HCT116 (cell line): ENCODE data around the gene RASSF6. TPM values are rescaled to one million over a fixed set of nuclear protein-coding genes. Genes with fewer than 3 reads are reported as not detected.

Experiments used
- ATAC-seq: fragments of 200-7000 bp; cut with Tn5 transposase; 2 replicates; pipeline ENCODE4 v1.9.1; 2020; ENCODE audit warnings: mild to moderate bottlenecking, moderate library complexity
- BruUV-seq: library from RNA; stranded (reverse); fragments of 400-500 nt; replicated peaks from 2 replicates; lab custom pipeline; 2021; lab: Mats Ljungman, UMichigan
- CTCF ChIA-PET: fragments of 300-600 bp; sonication (Branson Sonifier 250); formaldehyde crosslinking; loops from one replicate; lab custom pipeline; 2021; ENCODE audit warnings: antibody characterized with exemption; lab: Charles Lee
- POLR2A ChIA-PET: fragments of 300-600, 350-600 bp; sonication (Branson Sonifier 250); formaldehyde crosslinking; loops from one replicate; lab custom pipeline; 2021; ENCODE audit warnings: antibody characterized with exemption; lab: Charles Lee
- RAD21 ChIA-PET, 2 experiments: fragments of 300-600 bp; sonication (Branson Sonifier 250); formaldehyde crosslinking; loops; one replicate each; lab custom pipeline; 2023; ENCODE audit warnings: low total read pairs in 2 of 2; ENCODE audit not compliant: uncharacterized antibody in 2 of 2, unreplicated experiment in 2 of 2, low non-redundant PET in 1 of 2; lab: Charles Lee
- DNase-seq: peaks from one replicate; pipeline ENCODE4 v3.0.0-alpha.2; 2010; ENCODE audit warnings: low read depth, low spot score
- H2AFZ ChIP-seq: fragments of 200-600 bp; shearing (Covaris generic), sonication (generic); 2 replicates; pipeline ENCODE4 v1.6.1; 2017; ENCODE audit warnings: low read depth, mixed run types, mixed read lengths, antibody characterized with exemption, low read length; ENCODE audit not compliant: poor library complexity, severe bottlenecking
- H3K27ac ChIP-seq: 2 replicates; pipeline ENCODE4 v1.5.1; 2012; ENCODE audit warnings: low read depth, low read length
- H3K27me3 ChIP-seq: fragments of 200-600 bp; sonication (generic); 2 replicates; pipeline ENCODE4 v1.6.1; 2016; ENCODE audit warnings: mixed run types, low read length, mixed read lengths; ENCODE audit not compliant: insufficient read depth
- H3K36me3 ChIP-seq, 2 experiments: fragments of 200-500 bp in 1 of 2; fragments of 200-600 bp in 1 of 2; sonication (Bioruptor generic) in 1 of 2; sonication (generic) in 1 of 2; 2 replicates each; pipeline versions ENCODE4 v1.5.1 to v1.6.1; 2014 to 2016; ENCODE audit warnings: low read length in 2 of 2, inconsistent platforms in 1 of 2, mixed read lengths in 1 of 2, mixed run types in 1 of 2; ENCODE audit not compliant: insufficient read depth in 2 of 2, control insufficient read depth in 1 of 2
- H3K4me1 ChIP-seq, 2 experiments: fragments of 200-600 bp in 1 of 2; sonication (generic) in 1 of 2; 2 replicates each; pipeline versions ENCODE4 v1.5.1 to v1.6.1; 2012 to 2017; ENCODE audit warnings: low read length in 2 of 2, inconsistent platforms in 1 of 2, mild to moderate bottlenecking in 1 of 2, mixed read lengths in 1 of 2, mixed run types in 1 of 2, moderate library complexity in 1 of 2; ENCODE audit not compliant: insufficient read depth in 2 of 2, control insufficient read depth in 1 of 2
- H3K4me2 ChIP-seq: fragments of 200-600 bp; sonication (generic); 2 replicates; pipeline ENCODE4 v1.6.1; 2017; ENCODE audit warnings: mixed run types, low read length, mixed read lengths
- H3K4me3 ChIP-seq, 2 experiments: fragments of 200-600 bp in 1 of 2; sonication (generic) in 1 of 2; replicated peaks in 1 of 2; 2 replicates each; pipeline ENCODE4 v1.5.1; 2011 to 2016; ENCODE audit warnings: low read length in 2 of 2, control low read depth in 1 of 2, low read depth in 1 of 2, mild to moderate bottlenecking in 1 of 2, mixed read lengths in 1 of 2, mixed run types in 1 of 2
- H3K79me2 ChIP-seq: fragments of 200-600 bp; sonication (generic); 2 replicates; pipeline ENCODE4 v1.6.1; 2017; ENCODE audit warnings: mild to moderate bottlenecking, mixed run types, low read length, moderate library complexity, mixed read lengths; ENCODE audit not compliant: insufficient read depth
- H3K9ac ChIP-seq: fragments of 200-600 bp; sonication (generic); 2 replicates; pipeline ENCODE4 v1.6.1; 2016; ENCODE audit warnings: low read length, mixed read lengths
- H3K9me2 ChIP-seq: fragments of 200-600 bp; sonication (generic), shearing (Covaris generic); 2 replicates; pipeline ENCODE4 v1.6.1; 2017; ENCODE audit warnings: mixed run types, mild to moderate bottlenecking, moderate library complexity; ENCODE audit not compliant: insufficient read depth
- H3K9me3 ChIP-seq, 2 experiments: fragments of 200-500 bp in 1 of 2; fragments of 200-600 bp in 1 of 2; sonication (Bioruptor generic) in 1 of 2; sonication (generic) in 1 of 2; 2 replicates each; pipeline ENCODE4 v1.6.1; 2014 to 2017; ENCODE audit warnings: low read length in 2 of 2, mixed read lengths in 2 of 2, inconsistent platforms in 1 of 2, low read depth in 1 of 2, mild to moderate bottlenecking in 1 of 2, mixed run types in 1 of 2, moderate library complexity in 1 of 2; ENCODE audit not compliant: control insufficient read depth in 1 of 2, insufficient read depth in 1 of 2
- H4K20me1 ChIP-seq: fragments of 200-600 bp; sonication (generic), shearing (Covaris generic); 2 replicates; pipeline ENCODE4 v1.6.1; 2017; ENCODE audit warnings: mixed run types, mild to moderate bottlenecking, moderate library complexity; ENCODE audit not compliant: insufficient read depth
- CBX3 ChIP-seq: IDR thresholded peaks from 2 replicates; pipeline ENCODE4 v1.6.1; 2012; ENCODE audit warnings: low read depth
- EGR1 ChIP-seq: IDR thresholded peaks from 2 replicates; pipeline ENCODE4 v1.6.1; 2012; ENCODE audit warnings: low read depth
- ELF1 ChIP-seq: IDR thresholded peaks from 2 replicates; pipeline ENCODE4 v1.6.1; 2012; ENCODE audit warnings: low read depth, borderline replicate concordance
- EZH2 ChIP-seq: fragments of 200-600 bp; sonication (generic); IDR thresholded peaks from 2 replicates; pipeline ENCODE4 v1.6.1; 2017; ENCODE audit warnings: antibody characterized with exemption, mixed run types
- FOSL1 ChIP-seq: IDR thresholded peaks from 2 replicates; pipeline ENCODE4 v1.6.1; 2012; ENCODE audit warnings: low read depth
- JUND ChIP-seq: IDR thresholded peaks from 2 replicates; pipeline ENCODE4 v1.6.1; 2012
- POLR2AphosphoS5 ChIP-seq: IDR thresholded peaks from 2 replicates; pipeline ENCODE4 v1.6.1; 2011; ENCODE audit warnings: mild to moderate bottlenecking, low read depth, low read length, moderate library complexity
- SIN3A ChIP-seq: IDR thresholded peaks from 2 replicates; pipeline ENCODE4 v1.6.1; 2012; ENCODE audit warnings: low read depth
- SP1 ChIP-seq: IDR thresholded peaks from 2 replicates; pipeline ENCODE4 v1.6.1; 2012; ENCODE audit warnings: low read depth
- SRF ChIP-seq: IDR thresholded peaks from 2 replicates; pipeline ENCODE4 v1.6.1; 2012; ENCODE audit warnings: low read depth
- YY1 ChIP-seq: IDR thresholded peaks from 2 replicates; pipeline ENCODE4 v1.6.1; 2011; ENCODE audit warnings: low read length, low read depth, moderate library complexity, mild to moderate bottlenecking; ENCODE audit not compliant: insufficient replicate concordance; ENCODE audit errors: extremely low read depth
- ZFX ChIP-seq: fragments of 450-650 bp; IDR thresholded peaks from 2 replicates; pipeline ENCODE4 v1.6.1; 2017
- ZNF274 ChIP-seq: fragments of 200-500 bp; sonication (Bioruptor generic); IDR thresholded peaks from 2 replicates; pipeline ENCODE4 v1.6.1; 2014; ENCODE audit warnings: mild to moderate bottlenecking, low read depth, low read length, inconsistent platforms
- intact Hi-C: fragments of 100-400 bp; cut with micrococcal nuclease; formaldehyde crosslinking; loops from 2 replicates; pipeline ENCODE4 v1.10.0; 2022
- total RNA-seq: library from RNA; stranded (reverse); gene quantifications from one replicate; pipeline ENCODE4 v1.2.1, GENCODE V29; 2021; ENCODE audit not compliant: unreplicated experiment
- TF ChIP-seq, protein P1 (sequence below): IDR thresholded peaks from 2 replicates; pipeline ENCODE4 v1.6.1; 2012
- TF ChIP-seq, protein P2 (sequence below): IDR thresholded peaks from 2 replicates; pipeline ENCODE4 v1.6.1; 2012
- TF ChIP-seq, protein P3 (sequence below), 3 experiments: fragments of 200-600 bp in 1 of 3; sonication (generic) in 1 of 3; IDR thresholded peaks in 2 of 3; conservative IDR thresholded peaks in 1 of 3; 2 replicates each; pipeline ENCODE4 v1.5.1; 2012 to 2017; ENCODE audit warnings: low read depth in 2 of 3, low read length in 2 of 3, antibody characterized with exemption in 1 of 3, borderline replicate concordance in 1 of 3, control low read depth in 1 of 3, mild to moderate bottlenecking in 1 of 3, mixed read lengths in 1 of 3, mixed run types in 1 of 3, moderate library complexity in 1 of 3; ENCODE audit not compliant: insufficient read depth in 1 of 3
- TF ChIP-seq, protein P4 (sequence below): IDR thresholded peaks from 2 replicates; pipeline ENCODE4 v1.6.1; 2012; ENCODE audit warnings: low read depth

RASSF6 gene
- total RNA-seq, 1 experiment from 2014 or later = 1.1 TPM

DNA sequence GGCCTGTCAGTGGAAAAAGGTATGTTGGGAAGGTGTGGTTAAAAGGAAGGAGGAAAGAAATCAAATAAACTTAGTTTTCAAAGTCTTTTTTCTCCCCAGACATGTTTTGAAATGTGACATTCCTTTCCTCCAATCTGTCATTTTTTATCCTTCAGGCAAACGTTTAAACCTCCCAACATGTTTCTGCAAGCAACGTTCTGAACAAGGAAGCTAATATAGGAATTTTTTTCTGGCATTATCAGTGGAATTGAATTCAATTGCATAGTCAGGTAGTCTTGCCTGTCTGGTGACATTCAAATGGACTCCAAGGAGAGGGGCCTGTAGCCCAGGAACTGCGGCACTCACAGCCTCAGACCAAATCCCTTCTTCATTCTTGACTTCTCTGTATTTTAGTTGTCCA, 30.0 kb upstream of the RASSF6 start:
- Histone ChIP-seq H2AFZ (no peak overlapping the region), H3K36me3 (no peaks in the 10 kb centered on the region), H3K9me3 (no peaks in the 10 kb centered on the region), H3K27me3 (no peaks in the 10 kb centered on the region), H3K9ac (no peak overlapping the region), H3K79me2 (no peaks in the 10 kb centered on the region), H3K9me2 (no peaks in the 10 kb centered on the region), H4K20me1 (no peaks in the 10 kb centered on the region), H3K4me2 (no peak overlapping the region), H3K27ac (no peak overlapping the region), H3K4me1 (no peaks in the 10 kb centered on the region), H3K4me3 (no peak overlapping the region)
- intact Hi-C loops = no loop called here
- no peak for TF ChIP-seq EZH2
- ChIA-PET RAD21 (no interaction called here), CTCF (interaction anchor here (0.7 to 3.1 kb wide), 2 partner anchors 76 to 309 kb away, joined by 4 to 12 read pairs; no protein-coding TSS in a partner anchor), POLR2A (no interaction called here)
- BruUV-seq = no TSS peak
- no peak for ATAC-seq
- DNase-seq = no peak

DNA sequence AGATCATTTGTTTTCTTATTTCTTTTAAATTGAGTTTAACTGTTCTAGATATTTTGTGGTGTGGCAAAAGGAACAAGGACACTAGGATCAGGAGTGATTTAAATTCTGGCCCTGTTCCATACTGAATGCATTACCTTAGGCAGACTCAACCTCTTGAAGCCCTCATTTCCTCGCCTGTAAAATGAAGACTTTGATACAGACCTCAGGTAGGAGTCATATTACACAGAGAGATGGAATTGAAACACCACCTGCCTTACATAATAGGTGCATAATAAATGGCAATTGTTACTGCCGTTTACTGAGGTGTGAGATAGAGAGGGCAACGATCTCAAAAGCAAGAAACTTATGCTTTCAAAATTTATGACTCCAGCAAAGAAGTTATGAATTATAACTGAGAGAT, 28.2 kb upstream of the RASSF6 start:
- POLR2A ChIA-PET = no interaction called here
- H3K9me3 ChIP-seq = no peaks in the 10 kb centered on the region
- no peak for TF ChIP-seq FOSL1
- TF ChIP-seq, protein P1, sequence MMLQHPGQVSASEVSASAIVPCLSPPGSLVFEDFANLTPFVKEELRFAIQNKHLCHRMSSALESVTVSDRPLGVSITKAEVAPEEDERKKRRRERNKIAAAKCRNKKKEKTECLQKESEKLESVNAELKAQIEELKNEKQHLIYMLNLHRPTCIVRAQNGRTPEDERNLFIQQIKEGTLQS = no peak
- no peak for TF ChIP-seq JUND
- no peak for TF ChIP-seq ZNF274
- TF ChIP-seq ELF1 = no peak
- TF ChIP-seq YY1 = no peak
- TF ChIP-seq ZFX = no peak
- no peak for TF ChIP-seq POLR2AphosphoS5
- TF ChIP-seq EGR1 = no peak
- no peak for TF ChIP-seq CBX3
- TF ChIP-seq, protein P2, sequence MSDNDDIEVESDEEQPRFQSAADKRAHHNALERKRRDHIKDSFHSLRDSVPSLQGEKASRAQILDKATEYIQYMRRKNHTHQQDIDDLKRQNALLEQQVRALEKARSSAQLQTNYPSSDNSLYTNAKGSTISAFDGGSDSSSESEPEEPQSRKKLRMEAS = no peak
- TF ChIP-seq, protein P3, sequence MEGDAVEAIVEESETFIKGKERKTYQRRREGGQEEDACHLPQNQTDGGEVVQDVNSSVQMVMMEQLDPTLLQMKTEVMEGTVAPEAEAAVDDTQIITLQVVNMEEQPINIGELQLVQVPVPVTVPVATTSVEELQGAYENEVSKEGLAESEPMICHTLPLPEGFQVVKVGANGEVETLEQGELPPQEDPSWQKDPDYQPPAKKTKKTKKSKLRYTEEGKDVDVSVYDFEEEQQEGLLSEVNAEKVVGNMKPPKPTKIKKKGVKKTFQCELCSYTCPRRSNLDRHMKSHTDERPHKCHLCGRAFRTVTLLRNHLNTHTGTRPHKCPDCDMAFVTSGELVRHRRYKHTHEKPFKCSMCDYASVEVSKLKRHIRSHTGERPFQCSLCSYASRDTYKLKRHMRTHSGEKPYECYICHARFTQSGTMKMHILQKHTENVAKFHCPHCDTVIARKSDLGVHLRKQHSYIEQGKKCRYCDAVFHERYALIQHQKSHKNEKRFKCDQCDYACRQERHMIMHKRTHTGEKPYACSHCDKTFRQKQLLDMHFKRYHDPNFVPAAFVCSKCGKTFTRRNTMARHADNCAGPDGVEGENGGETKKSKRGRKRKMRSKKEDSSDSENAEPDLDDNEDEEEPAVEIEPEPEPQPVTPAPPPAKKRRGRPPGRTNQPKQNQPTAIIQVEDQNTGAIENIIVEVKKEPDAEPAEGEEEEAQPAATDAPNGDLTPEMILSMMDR (IDR thresholded peaks at IDR 0.05 in 2 of 3, conservative IDR thresholded peaks at IDR 0.05 in 1 of 3; ENCODE audit: borderline replicate concordance in 1 of 3, insufficient read depth in 1 of 3, low read depth in 2 of 3, low read length in 2 of 3) = no peak
- TF ChIP-seq, protein P4, sequence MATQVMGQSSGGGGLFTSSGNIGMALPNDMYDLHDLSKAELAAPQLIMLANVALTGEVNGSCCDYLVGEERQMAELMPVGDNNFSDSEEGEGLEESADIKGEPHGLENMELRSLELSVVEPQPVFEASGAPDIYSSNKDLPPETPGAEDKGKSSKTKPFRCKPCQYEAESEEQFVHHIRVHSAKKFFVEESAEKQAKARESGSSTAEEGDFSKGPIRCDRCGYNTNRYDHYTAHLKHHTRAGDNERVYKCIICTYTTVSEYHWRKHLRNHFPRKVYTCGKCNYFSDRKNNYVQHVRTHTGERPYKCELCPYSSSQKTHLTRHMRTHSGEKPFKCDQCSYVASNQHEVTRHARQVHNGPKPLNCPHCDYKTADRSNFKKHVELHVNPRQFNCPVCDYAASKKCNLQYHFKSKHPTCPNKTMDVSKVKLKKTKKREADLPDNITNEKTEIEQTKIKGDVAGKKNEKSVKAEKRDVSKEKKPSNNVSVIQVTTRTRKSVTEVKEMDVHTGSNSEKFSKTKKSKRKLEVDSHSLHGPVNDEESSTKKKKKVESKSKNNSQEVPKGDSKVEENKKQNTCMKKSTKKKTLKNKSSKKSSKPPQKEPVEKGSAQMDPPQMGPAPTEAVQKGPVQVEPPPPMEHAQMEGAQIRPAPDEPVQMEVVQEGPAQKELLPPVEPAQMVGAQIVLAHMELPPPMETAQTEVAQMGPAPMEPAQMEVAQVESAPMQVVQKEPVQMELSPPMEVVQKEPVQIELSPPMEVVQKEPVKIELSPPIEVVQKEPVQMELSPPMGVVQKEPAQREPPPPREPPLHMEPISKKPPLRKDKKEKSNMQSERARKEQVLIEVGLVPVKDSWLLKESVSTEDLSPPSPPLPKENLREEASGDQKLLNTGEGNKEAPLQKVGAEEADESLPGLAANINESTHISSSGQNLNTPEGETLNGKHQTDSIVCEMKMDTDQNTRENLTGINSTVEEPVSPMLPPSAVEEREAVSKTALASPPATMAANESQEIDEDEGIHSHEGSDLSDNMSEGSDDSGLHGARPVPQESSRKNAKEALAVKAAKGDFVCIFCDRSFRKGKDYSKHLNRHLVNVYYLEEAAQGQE = no peak
- TF ChIP-seq SIN3A = no peak
- no peak for TF ChIP-seq SP1
- no peak for TF ChIP-seq SRF
- TF ChIP-seq EZH2 = no peak
- TF ChIP-seq, all 23 proteins: peak for 0
- Histone ChIP-seq H3K79me2 (no peaks in the 10 kb centered on the region), H3K9me2 (no peaks in the 10 kb centered on the region), H3K4me1 (no peaks in the 10 kb centered on the region), H3K27me3 (no peaks in the 10 kb centered on the region), H4K20me1 (no peaks in the 10 kb centered on the region), H3K36me3 (no peaks in the 10 kb centered on the region), H2AFZ (no peak overlapping the region), H3K9ac (no peak overlapping the region), H3K4me2 (no peak overlapping the region), H3K27ac (no peak overlapping the region), H3K4me3 (no peak overlapping the region)
- DNase-seq = no peak
- ChIA-PET CTCF (no interaction called here), RAD21 (no interaction called here)
- intact Hi-C loops = no loop called here
- ATAC-seq = no peak
- BruUV-seq = no TSS peak
